Body of pancreas (tissue), 4 donors: ENCODE data around the gene SWSAP1. TPM values are rescaled to one million over a fixed set of nuclear protein-coding genes. Genes with fewer than 3 reads are reported as not detected.

Experiments used
- ATAC-seq: fragments of 150-250 bp; one replicate; pipeline ENCODE4 v1.9.1; 2016
- DNase-seq, 4 donors: peaks; one replicate each; pipeline ENCODE4 v3.0.0-alpha.2; 2019
- H3K27ac ChIP-seq, 4 donors: fragments of 200-600 bp; sonication (generic); 1 replicate in 3 of 4; 2 replicates in 1 of 4; pipeline versions ENCODE4 v1.5.1 to v1.6.1; 2016 to 2019; ENCODE audit warnings: mild to moderate bottlenecking in 1 of 4, mixed read lengths in 1 of 4, moderate library complexity in 1 of 4
- H3K27me3 ChIP-seq, 2 donors: fragments of 200-600 bp; sonication (generic); one replicate each; pipeline ENCODE4 v1.6.0; 2016; ENCODE audit warnings: mild to moderate bottlenecking in 1 of 2
- H3K36me3 ChIP-seq, 2 donors: fragments of 200-600 bp; sonication (generic); replicated peaks in 1 of 2; 2 replicates each; pipeline ENCODE4 v1.5.1; 2016; ENCODE audit warnings: low read depth in 2 of 2; ENCODE audit not compliant: insufficient read depth in 1 of 2
- H3K4me1 ChIP-seq: fragments of 200-600 bp; sonication (generic); one replicate; pipeline ENCODE4 v1.6.0; 2016
- H3K4me3 ChIP-seq, 2 donors: fragments of 200-600 bp; sonication (generic); 1 replicate in 1 of 2; 2 replicates in 1 of 2; pipeline ENCODE4 v1.5.1; 2016 to 2019
- H3K9me3 ChIP-seq, 3 donors: fragments of 200-600 bp; sonication (generic); 1 replicate in 2 of 3; 2 replicates in 1 of 3; pipeline ENCODE4 v1.5.1; 2016
- CTCF ChIP-seq, 7 experiments: fragments of 450-650 bp in 4 of 7; fragments of 200-600 bp in 3 of 7; sonication (generic) in 3 of 7; IDR thresholded peaks; one replicate each; pipeline ENCODE4 v1.5.1; 2016 to 2019; ENCODE audit warnings: antibody characterized with exemption in 7 of 7
- POLR2A ChIP-seq, 3 donors: fragments of 450-650 bp; IDR thresholded peaks; one replicate each; pipeline ENCODE4 v1.6.1; 2016; ENCODE audit warnings: antibody characterized with exemption in 3 of 3, mild to moderate bottlenecking in 2 of 3
- WGBS, 2 donors: methylation state at CpG; one replicate each; pipeline ENCODE4 v1.1.5; 2017; 5-methylcytosine and 5-hydroxymethylcytosine counted together
- intact Hi-C: fragments of 100-400 bp; cut with DNase I; formaldehyde crosslinking; loops from one replicate; pipeline ENCODE4 v1.15.1; 2023
- total RNA-seq, 2 donors: library from RNA; depleted of rRNA; stranded (reverse); fragments of >200 nt; gene quantifications; one replicate each; pipeline ENCODE4 v1.1.0, GENCODE V29; 2016

Gene SWSAP1
- total RNA-seq, 2 donors from 2014 or later = 0.78 to 2.0 TPM

GRCh38 chr19:11355160-11356073 lies 19.0 kb upstream of the SWSAP1 start, which contains the start of gene PLPPR2:
Gene PLPPR2 (plus strand): TSS chr19:11355432. CDS start chr19:11357674, 2,242 bp downstream.
- peak; percentile 94 for ATAC-seq
- Histone ChIP-seq H3K4me3 (peak within 1 kb of the TSS; percentile 11 to 31), H3K9me3 (no peaks in the 10 kb centered on the region), H3K27ac (peak within 1 kb of the TSS in 2 of 4 donors; percentile 19 to 25), H3K27me3 (no peaks in the 10 kb centered on the region), H3K36me3 (no peaks in the 10 kb centered on the region), H3K4me1 (peaks cover 15% of the 10 kb centered on the region)
- 4 to 20% methylated on average over 3 to 47 of the region's 62 CpGs for WGBS, 2 donors
- peak; percentile 95 to 98 (median 96) for DNase-seq
- intact Hi-C loops = no loop called here
- no peak for TF ChIP-seq CTCF (IDR thresholded peaks at IDR 0.05)
- peak; percentile 22 to 58 (median 50) for TF ChIP-seq POLR2A (IDR thresholded peaks at IDR 0.05)

- H3K27ac ChIP-seq = no peak overlapping the region
- H3K36me3 ChIP-seq = no peaks in the 10 kb centered on the region
- no peak overlapping the region for H3K4me3 ChIP-seq
- no peak for TF ChIP-seq CTCF (IDR thresholded peaks at IDR 0.05)
- TF ChIP-seq POLR2A (IDR thresholded peaks at IDR 0.05) = no peak
- no peak for ATAC-seq
- 78 to 80% methylated on average over 2 to 6 of the region's 6 CpGs for WGBS, 2 donors
- H3K9me3 ChIP-seq = no peaks in the 10 kb centered on the region
- H3K4me1 ChIP-seq = peaks cover 18% of the 10 kb centered on the region
- H3K27me3 ChIP-seq = no peaks in the 10 kb centered on the region
- intact Hi-C loops = no loop called here
- no peak for DNase-seq
Observed at GRCh38 chr19:11356074-11356397, 18.4 kb upstream of the SWSAP1 start.

GRCh38 chr19:11356676-11357550 lies 17.6 kb upstream of the SWSAP1 start:
- DNase-seq (no peak), ATAC-seq (no peak)
- H3K27ac ChIP-seq = no peak overlapping the region
- H3K9me3 ChIP-seq = no peaks in the 10 kb centered on the region
- H3K4me1 ChIP-seq = peaks cover 21% of the 10 kb centered on the region
- intact Hi-C loops = no loop called here
- TF ChIP-seq POLR2A (IDR thresholded peaks at IDR 0.05) = no peak
- no peak for TF ChIP-seq CTCF (IDR thresholded peaks at IDR 0.05)
- no peaks in the 10 kb centered on the region for H3K27me3 ChIP-seq
- no peak overlapping the region for H3K4me3 ChIP-seq
- 81 to 83% methylated on average over 6 to 11 of the region's 11 CpGs for WGBS, 2 donors
- no peaks in the 10 kb centered on the region for H3K36me3 ChIP-seq

GRCh38 chr19:11359421-11359820 lies 15.0 kb upstream of the SWSAP1 start:
- TF ChIP-seq POLR2A (IDR thresholded peaks at IDR 0.05) = no peak
- no peak for TF ChIP-seq CTCF (IDR thresholded peaks at IDR 0.05)
- ATAC-seq = no peak
- intact Hi-C loops = no loop called here
- H3K36me3 ChIP-seq = no peaks in the 10 kb centered on the region
- WGBS, 2 donors = 84 to 92% methylated on average over 5 to 11 of the region's 11 CpGs
- no peak overlapping the region for H3K4me3 ChIP-seq
- DNase-seq = no peak
- H3K4me1 ChIP-seq = peaks cover 21% of the 10 kb centered on the region
- H3K9me3 ChIP-seq = no peaks in the 10 kb centered on the region
- H3K27me3 ChIP-seq = no peaks in the 10 kb centered on the region
- no peak overlapping the region for H3K27ac ChIP-seq
